H1 (cell line): ENCODE data around the gene FAM3B. TPM values are rescaled to one million over a fixed set of nuclear protein-coding genes. Genes with fewer than 3 reads are reported as not detected.

Experiments used
- CTCF ChIA-PET: fragments of 300-600 bp; sonication (Branson Sonifier 250); formaldehyde crosslinking; loops from one replicate; lab custom pipeline; 2021; ENCODE audit not compliant: partially characterized antibody; lab: Charles Lee
- POLR2A ChIA-PET: fragments of 300-600 bp; sonication (Branson Sonifier 250); formaldehyde crosslinking; loops from one replicate; lab custom pipeline; 2021; ENCODE audit warnings: inconsistent platforms; ENCODE audit not compliant: partially characterized antibody; lab: Charles Lee
- DNase-seq, 2 experiments: peaks; one replicate each; pipeline versions ENCODE4 v3.0.0 to v3.0.0-alpha.2; 2010 to 2022; ENCODE audit warnings: low spot score in 2 of 2, low read depth in 1 of 2, mixed read lengths in 1 of 2
- FAIRE-seq: peaks from 2 replicates; lab custom pipeline; 2011; peaks lifted over from hg19 to GRCh38; lab: Jason Lieb, UNC
- H2AFZ ChIP-seq: 2 replicates; pipeline ENCODE4 v1.8.1; 2012; ENCODE audit warnings: low read length, inconsistent platforms
- H2AK5ac ChIP-seq: 2 replicates; pipeline ENCODE4 v1.6.1; 2013; ENCODE audit warnings: low read depth, low read length
- H2BK120ac ChIP-seq: replicated peaks from 2 replicates; pipeline ENCODE3; 2013; ENCODE audit warnings: low read depth, low read length, inconsistent platforms
- H2BK12ac ChIP-seq: 2 replicates; pipeline ENCODE4 v1.6.1; 2013; ENCODE audit warnings: low read depth, low read length
- H2BK15ac ChIP-seq: 2 replicates; pipeline ENCODE4 v1.6.1; 2013; ENCODE audit warnings: low read length
- H2BK20ac ChIP-seq: 2 replicates; pipeline ENCODE4 v1.6.1; 2013; ENCODE audit warnings: low read length
- H2BK5ac ChIP-seq: 2 replicates; pipeline ENCODE4 v1.6.1; 2013; ENCODE audit warnings: low read depth, low read length
- H3K14ac ChIP-seq: 2 replicates; pipeline ENCODE4 v1.6.1; 2013; ENCODE audit warnings: inconsistent platforms; ENCODE audit not compliant: insufficient read length
- H3K18ac ChIP-seq: 2 replicates; pipeline ENCODE4 v1.6.1; 2013; ENCODE audit warnings: low read length; ENCODE audit errors: extremely low read depth
- H3K23ac ChIP-seq: 2 replicates; pipeline ENCODE4 v1.6.1; 2013; ENCODE audit warnings: inconsistent platforms; ENCODE audit not compliant: insufficient read length
- H3K23me2 ChIP-seq: 2 replicates; pipeline ENCODE4 v1.6.1; 2013; ENCODE audit warnings: low read depth, low read length
- H3K27ac ChIP-seq: 2 replicates; pipeline ENCODE4 v1.6.1; 2011; ENCODE audit warnings: low read depth, low read length, inconsistent platforms
- H3K27me3 ChIP-seq, 4 experiments: replicated peaks in 1 of 4; 1 replicate in 1 of 4; 2 replicates in 3 of 4; pipeline versions ENCODE4 v1.6.1 to v1.8.1; 2011 to 2013; ENCODE audit warnings: low read length in 3 of 4, mild to moderate bottlenecking in 3 of 4, inconsistent platforms in 2 of 4, mixed read lengths in 2 of 4, moderate library complexity in 1 of 4; ENCODE audit not compliant: control insufficient read depth in 3 of 4, insufficient read depth in 3 of 4; ENCODE audit errors: extremely low read depth in 1 of 4
- H3K36me3 ChIP-seq, 4 experiments: 2 replicates each; pipeline versions ENCODE4 v1.6.1 to v1.8.1; 2011 to 2013; ENCODE audit warnings: mild to moderate bottlenecking in 4 of 4, low read length in 3 of 4, moderate library complexity in 2 of 4, control low read depth in 1 of 4, inconsistent platforms in 1 of 4; ENCODE audit not compliant: insufficient read depth in 4 of 4, control insufficient read depth in 2 of 4
- H3K4ac ChIP-seq: replicated peaks from 2 replicates; pipeline ENCODE3; 2013; ENCODE audit warnings: low read length, low read depth, mixed read lengths, inconsistent platforms; ENCODE audit not compliant: insufficient read length
- H3K4me1 ChIP-seq, 4 experiments: replicated peaks in 1 of 4; 1 replicate in 1 of 4; 2 replicates in 3 of 4; pipeline versions ENCODE4 v1.6.1 to v1.8.1; 2011 to 2013; ENCODE audit warnings: low read length in 3 of 4, inconsistent platforms in 2 of 4, mixed read lengths in 1 of 4; ENCODE audit not compliant: insufficient read depth in 4 of 4, control insufficient read depth in 3 of 4
- H3K4me2 ChIP-seq, 2 experiments: 2 replicates each; pipeline versions ENCODE4 v1.6.1 to v1.8.1; 2011 to 2013; ENCODE audit warnings: low read depth in 2 of 2, low read length in 2 of 2, control low read depth in 1 of 2, inconsistent platforms in 1 of 2, mild to moderate bottlenecking in 1 of 2; ENCODE audit not compliant: insufficient read depth in 1 of 2
- H3K4me3 ChIP-seq, 4 experiments: fragments of 200-600, 300-600 bp in 1 of 4; sonication (generic), shearing (Covaris generic), sonication (Bioruptor Twin) in 1 of 4; 2 replicates each; pipeline versions ENCODE4 v1.5.1 to v1.8.1; 2011 to 2016; ENCODE audit warnings: low read length in 4 of 4, low read depth in 3 of 4, control low read depth in 2 of 4, inconsistent platforms in 2 of 4, mild to moderate bottlenecking in 2 of 4, mixed read lengths in 1 of 4, moderate library complexity in 1 of 4; ENCODE audit not compliant: insufficient read depth in 2 of 4; ENCODE audit errors: extremely low read depth in 1 of 4
- H3K56ac ChIP-seq: replicated peaks from 2 replicates; pipeline ENCODE3; 2013; ENCODE audit warnings: low read depth, mild to moderate bottlenecking, mixed read lengths, low read length, inconsistent platforms; ENCODE audit not compliant: insufficient read length
- H3K79me1 ChIP-seq: 2 replicates; pipeline ENCODE4 v1.6.1; 2013; ENCODE audit warnings: low read depth, low read length, control low read depth
- H3K79me2 ChIP-seq, 2 experiments: 2 replicates each; pipeline versions ENCODE4 v1.6.1 to v1.8.1; 2012 to 2013; ENCODE audit warnings: low read length in 2 of 2, mild to moderate bottlenecking in 2 of 2, inconsistent platforms in 1 of 2; ENCODE audit not compliant: insufficient read depth in 2 of 2, control insufficient read depth in 1 of 2
- H3K9ac ChIP-seq, 4 experiments: replicated peaks in 1 of 4; 1 replicate in 1 of 4; 2 replicates in 3 of 4; pipeline versions ENCODE4 v1.6.1 to v1.8.1; 2011 to 2013; ENCODE audit warnings: low read depth in 3 of 4, low read length in 3 of 4, control low read depth in 2 of 4, mild to moderate bottlenecking in 2 of 4, moderate library complexity in 2 of 4, inconsistent platforms in 1 of 4; ENCODE audit errors: extremely low read depth in 1 of 4
- H3K9me3 ChIP-seq, 2 experiments: 2 replicates each; pipeline versions ENCODE4 v1.6.1 to v1.8.1; 2012 to 2013; ENCODE audit warnings: mild to moderate bottlenecking in 2 of 2, moderate library complexity in 2 of 2, control low read depth in 1 of 2, inconsistent platforms in 1 of 2, low read depth in 1 of 2, low read length in 1 of 2, mixed read lengths in 1 of 2; ENCODE audit not compliant: insufficient read depth in 2 of 2
- H4K20me1 ChIP-seq, 2 experiments: replicated peaks in 1 of 2; 2 replicates each; pipeline versions ENCODE3 to v1.8.1; 2011 to 2013; ENCODE audit warnings: inconsistent platforms in 2 of 2, low read length in 2 of 2, mild to moderate bottlenecking in 1 of 2; ENCODE audit not compliant: insufficient read depth in 2 of 2, control insufficient read depth in 1 of 2
- H4K5ac ChIP-seq: 2 replicates; pipeline ENCODE4 v1.6.1; 2013; ENCODE audit warnings: low read length, low read depth, mixed read lengths, inconsistent platforms; ENCODE audit not compliant: insufficient read length
- H4K8ac ChIP-seq: 2 replicates; pipeline ENCODE4 v1.8.0; 2013; ENCODE audit warnings: mild to moderate bottlenecking, moderate library complexity, low read length, inconsistent platforms; ENCODE audit not compliant: insufficient read depth; ENCODE audit errors: extremely low read depth
- H4K91ac ChIP-seq: replicated peaks from 2 replicates; pipeline ENCODE3; 2013; ENCODE audit warnings: low read length, mixed read lengths, inconsistent platforms; ENCODE audit not compliant: insufficient read length
- ATF2 ChIP-seq: IDR thresholded peaks from 2 replicates; pipeline ENCODE4 v1.6.1; 2012; ENCODE audit warnings: low read length, inconsistent platforms
- CHD1 ChIP-seq: IDR thresholded peaks from 2 replicates; pipeline ENCODE4 v1.6.1; 2012; ENCODE audit warnings: low read depth, low read length, improper control_type of control experiment
- EGR1 ChIP-seq: IDR thresholded peaks from 2 replicates; pipeline ENCODE4 v1.6.1; 2011; ENCODE audit warnings: low read depth, low read length, borderline replicate concordance
- GTF2F1 ChIP-seq: IDR thresholded peaks from 2 replicates; pipeline ENCODE4 v1.6.1; 2012; ENCODE audit warnings: low read depth, low read length, improper control_type of control experiment, borderline replicate concordance
- POLR2A ChIP-seq, 2 experiments: IDR thresholded peaks; 1 replicate in 1 of 2; 2 replicates in 1 of 2; pipeline ENCODE4 v1.6.1; 2011; ENCODE audit warnings: low read depth in 2 of 2, low read length in 2 of 2, mild to moderate bottlenecking in 2 of 2; ENCODE audit errors: control extremely low read depth in 1 of 2
- SP1 ChIP-seq: IDR thresholded peaks from 2 replicates; pipeline ENCODE4 v1.6.1; 2011; ENCODE audit warnings: low read depth, low read length
- TEAD4 ChIP-seq: IDR thresholded peaks from 2 replicates; pipeline ENCODE4 v1.6.1; 2012; ENCODE audit warnings: low read depth, low read length, inconsistent platforms, mixed read lengths
- WGBS, 2 experiments: shearing (Covaris generic) in 1 of 2; methylation state at CpG; one replicate each; pipeline versions ENCODE4 v1.1.6 to v1.1.7; 2013 to 2015; ENCODE audit warnings: low lambda C conversion rate in 2 of 2, mixed read lengths in 2 of 2, inconsistent platforms in 1 of 2, low coverage in 1 of 2, missing lambda C conversion rate in 1 of 2; ENCODE audit not compliant: insufficient replicate concordance in 2 of 2, insufficient coverage in 1 of 2, insufficient read length in 1 of 2; ENCODE audit errors: extremely low coverage in 1 of 2, missing lambda C conversion rate in 1 of 2; 5-methylcytosine and 5-hydroxymethylcytosine counted together
- polyA plus RNA-seq, 7 experiments: library from polyadenylated mRNA; depleted of rRNA in 3 of 7; stranded (reverse) in 5 of 7; unstranded in 2 of 7; fragments of >200 nt in 5 of 7; fragments of 200-250 nt in 2 of 7; gene quantifications; 1 replicate in 5 of 7; 2 replicates in 1 of 7; 4 replicates in 1 of 7; pipeline versions ENCODE4 v1.2.1 to v1.2.3, GENCODE V29; 2011 to 2013; ENCODE audit warnings: missing spikeins in 2 of 7, mixed read lengths in 2 of 7
- total RNA-seq: library from RNA; stranded (reverse); fragmentation: NEBNext Ultra II Directional; extraction: Animal tissue kit (Norgen Biotek cat#: 25700); gene quantifications from 2 replicates; pipeline ENCODE4 v1.2.1, GENCODE V29; 2021

The FAM3B gene
- total and polyA plus RNA-seq, 2 of the 8 experiments (the other 6 are each of a cell fraction or from before 2014, with no cell fraction given), result 2.0 TPM

- H2BK20ac ChIP-seq, result no peak overlapping the region
- no peak overlapping the region for H4K5ac ChIP-seq
- DNase-seq (no peak), FAIRE-seq (no peak)
- H3K79me1 ChIP-seq, result no peaks in the 10 kb centered on the region
- CTCF ChIA-PET, result interaction anchor here (0.6 to 2.3 kb wide), 7 partner anchors 9 to 122 kb away, joined by 3 to 13 read pairs (median 3); no protein-coding TSS in a partner anchor
- H4K8ac ChIP-seq, result no peak overlapping the region
- no peak overlapping the region for H3K27ac ChIP-seq
- H3K27me3 ChIP-seq, result no peaks in the 10 kb centered on the region
- H2AK5ac ChIP-seq, result no peak overlapping the region
- POLR2A ChIA-PET, result no interaction called here
- H3K4me1 ChIP-seq, result no peaks in the 10 kb centered on the region
- H3K23me2 ChIP-seq, result no peaks in the 10 kb centered on the region
- H3K18ac ChIP-seq, result no peak overlapping the region
- H2BK15ac ChIP-seq, result no peak overlapping the region
- no peak overlapping the region for H3K9ac ChIP-seq
- H3K56ac ChIP-seq, result no peak overlapping the region
- no peak overlapping the region for H3K23ac ChIP-seq
- 91% methylated on average over 9 of the region's 9 CpGs; no CpG with 5 or more reads in 1 of the 2 experiments for WGBS, 2 experiments
- H3K79me2 ChIP-seq, result no peaks in the 10 kb centered on the region
- TF ChIP-seq TEAD4 (no peak), CHD1 (no peak), SP1 (no peak), GTF2F1 (no peak), EGR1 (no peak), ATF2 (no peak), POLR2A (IDR thresholded peaks at IDR 0.05; ENCODE audit: control extremely low read depth in 1 of 2, low read depth in 2 of 2, low read length in 2 of 2) (no peak)
- H3K4me3 ChIP-seq, result no peak overlapping the region
- no peak overlapping the region for H2BK5ac ChIP-seq
- no peak overlapping the region for H2BK120ac ChIP-seq
- no peaks in the 10 kb centered on the region for H3K36me3 ChIP-seq
- no peaks in the 10 kb centered on the region for H4K20me1 ChIP-seq
- H2AFZ ChIP-seq, result no peak overlapping the region
- no peak overlapping the region for H3K14ac ChIP-seq
- H4K91ac ChIP-seq, result no peak overlapping the region
- H3K9me3 ChIP-seq, result no peaks in the 10 kb centered on the region
- H3K4ac ChIP-seq, result no peak overlapping the region
- H3K4me2 ChIP-seq, result no peak overlapping the region
- no peak overlapping the region for H2BK12ac ChIP-seq
Observed at GRCh38 chr21:41403331-41403730, 86.7 kb downstream of the FAM3B start.
